HEK293T (cell line): ENCODE measurements around the gene TCF3.

ENCODE experiments used
- ARNT ChIP-seq: fragments of 450-650 bp; IDR thresholded peaks from 2 replicates; pipeline ENCODE4 v1.6.1; 2017; ENCODE audit warnings: mild to moderate bottlenecking
- CTBP1 ChIP-seq: fragments of 450-650 bp; IDR thresholded peaks from 2 replicates; pipeline ENCODE4 v1.6.1; 2016; ENCODE audit warnings: borderline replicate concordance
- ELF4 ChIP-seq: fragments of 450-650 bp; IDR thresholded peaks from 2 replicates; pipeline ENCODE4 v1.6.1; 2017; ENCODE audit warnings: antibody characterized with exemption
- FOXA1 ChIP-seq: fragments of 450-650 bp; IDR thresholded peaks from 2 replicates; pipeline ENCODE4 v1.6.1; 2016; ENCODE audit warnings: mild to moderate bottlenecking
- FOXK2 ChIP-seq: fragments of 450-650 bp; IDR thresholded peaks from 2 replicates; pipeline ENCODE4 v1.6.1; 2016; ENCODE audit warnings: mild to moderate bottlenecking
- FOXM1 ChIP-seq: fragments of 450-650 bp; IDR thresholded peaks from 2 replicates; pipeline ENCODE4 v1.6.1; 2017; ENCODE audit warnings: mild to moderate bottlenecking, borderline replicate concordance
- HDGF ChIP-seq: fragments of 450-650 bp; IDR thresholded peaks from 2 replicates; pipeline ENCODE4 v1.6.1; 2017; ENCODE audit warnings: antibody characterized with exemption, borderline replicate concordance
- LEF1 ChIP-seq: fragments of 450-650 bp; IDR thresholded peaks from 2 replicates; pipeline ENCODE4 v1.6.1; 2017; ENCODE audit warnings: mild to moderate bottlenecking, borderline replicate concordance
- NFRKB ChIP-seq: fragments of 450-650 bp; IDR thresholded peaks from 2 replicates; pipeline ENCODE4 v1.6.1; 2016; ENCODE audit warnings: mild to moderate bottlenecking, moderate library complexity
- SP1 ChIP-seq: fragments of 450-650 bp; IDR thresholded peaks from 2 replicates; pipeline ENCODE4 v1.6.1; 2017
- SUZ12 ChIP-seq: fragments of 450-650 bp; IDR thresholded peaks from 2 replicates; pipeline ENCODE4 v1.6.1; 2016; ENCODE audit warnings: mild to moderate bottlenecking
- TARDBP ChIP-seq: fragments of 450-650 bp; IDR thresholded peaks from 2 replicates; pipeline ENCODE4 v1.6.1; 2016
- TF ChIP-seq, protein P1 (sequence below): fragments of 450-650 bp; IDR thresholded peaks from 2 replicates; pipeline ENCODE4 v1.6.1; 2016

GRCh38 chr19:1616875-1617274 lies 35.5 kb downstream of the TCF3 start:
- TF ChIP-seq FOXM1 (no peak), ARNT (no peak), TARDBP (no peak), NFRKB (no peak), LEF1 (no peak), HDGF (no peak), FOXK2 (no peak), FOXA1 (no peak), ELF4 (no peak), CTBP1 (no peak), SUZ12 (no peak), SP1 (no peak)
- TF ChIP-seq, protein P1, sequence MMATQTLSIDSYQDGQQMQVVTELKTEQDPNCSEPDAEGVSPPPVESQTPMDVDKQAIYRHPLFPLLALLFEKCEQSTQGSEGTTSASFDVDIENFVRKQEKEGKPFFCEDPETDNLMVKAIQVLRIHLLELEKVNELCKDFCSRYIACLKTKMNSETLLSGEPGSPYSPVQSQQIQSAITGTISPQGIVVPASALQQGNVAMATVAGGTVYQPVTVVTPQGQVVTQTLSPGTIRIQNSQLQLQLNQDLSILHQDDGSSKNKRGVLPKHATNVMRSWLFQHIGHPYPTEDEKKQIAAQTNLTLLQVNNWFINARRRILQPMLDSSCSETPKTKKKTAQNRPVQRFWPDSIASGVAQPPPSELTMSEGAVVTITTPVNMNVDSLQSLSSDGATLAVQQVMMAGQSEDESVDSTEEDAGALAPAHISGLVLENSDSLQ: no peak
